HepG2 (cell line): ENCODE measurements around the gene IRF2.

Source experiments
- BRCA1 ChIP-seq: sonication (generic); formaldehyde crosslinking; IDR thresholded peaks from 2 replicates; pipeline ENCODE4 v1.4.0; 2020; ENCODE audit warnings: missing genetic modification reagents
- SRF ChIP-seq: IDR thresholded peaks from 2 replicates; pipeline ENCODE4 v1.6.1; 2011; ENCODE audit warnings: mild to moderate bottlenecking, low read depth, low read length, moderate library complexity

DNA sequence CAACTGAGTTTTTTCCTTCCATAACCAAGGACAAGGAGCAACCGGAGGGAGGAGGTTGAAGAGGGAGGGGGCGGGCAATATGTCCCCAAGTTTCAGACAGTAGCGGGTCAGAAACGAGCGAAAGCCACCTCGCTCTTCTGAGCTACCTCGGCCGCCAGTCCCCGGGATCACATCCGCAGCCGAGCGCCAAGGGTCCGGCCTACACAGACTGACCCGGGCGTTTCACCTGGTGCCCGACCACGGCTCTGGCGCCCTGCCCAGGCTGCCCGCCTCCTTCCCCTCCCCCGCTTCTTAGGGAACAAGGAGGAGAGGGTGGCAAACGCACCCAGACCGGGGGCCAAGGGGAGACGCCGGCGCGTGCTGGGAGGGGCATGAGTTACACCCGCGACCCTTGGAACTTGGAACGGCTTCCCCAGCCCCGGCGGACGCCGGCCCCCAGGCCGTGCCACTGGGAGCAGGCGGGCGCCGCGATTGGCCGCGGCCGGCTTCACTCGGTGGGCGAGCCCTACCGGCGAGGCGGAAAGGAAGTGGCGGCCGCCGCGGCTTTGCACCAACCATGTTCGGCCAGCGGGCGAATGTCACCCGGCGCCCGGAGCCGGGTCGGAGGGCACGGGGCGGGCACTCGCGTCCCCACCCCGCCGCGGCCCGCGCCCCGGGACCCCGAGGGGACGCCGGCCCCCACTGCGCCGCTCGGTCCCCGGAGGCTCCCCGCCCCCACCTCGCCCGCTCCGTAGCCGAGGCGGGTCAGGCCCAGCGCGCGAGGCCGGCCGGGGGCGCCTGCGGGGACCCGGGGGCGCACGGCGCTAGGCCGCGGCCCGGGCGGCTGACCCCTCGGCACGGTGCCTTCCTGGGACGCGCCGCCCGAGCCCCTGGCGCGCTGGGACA, 1.5 kb downstream of the IRF2 start:
- TF ChIP-seq BRCA1 (no peak), SRF (no peak)
